ENCODE data around the gene B3GNT3.
A peak's percentile ranks its signal among the peaks of the same experiment; 100 is the strongest.
"Not testable (repeated sequence)": the region's sequence is repeated elsewhere in the genome, so short reads cannot be mapped to it uniquely, and the experiment has no call there.

B3GNT3 gene

DNA sequence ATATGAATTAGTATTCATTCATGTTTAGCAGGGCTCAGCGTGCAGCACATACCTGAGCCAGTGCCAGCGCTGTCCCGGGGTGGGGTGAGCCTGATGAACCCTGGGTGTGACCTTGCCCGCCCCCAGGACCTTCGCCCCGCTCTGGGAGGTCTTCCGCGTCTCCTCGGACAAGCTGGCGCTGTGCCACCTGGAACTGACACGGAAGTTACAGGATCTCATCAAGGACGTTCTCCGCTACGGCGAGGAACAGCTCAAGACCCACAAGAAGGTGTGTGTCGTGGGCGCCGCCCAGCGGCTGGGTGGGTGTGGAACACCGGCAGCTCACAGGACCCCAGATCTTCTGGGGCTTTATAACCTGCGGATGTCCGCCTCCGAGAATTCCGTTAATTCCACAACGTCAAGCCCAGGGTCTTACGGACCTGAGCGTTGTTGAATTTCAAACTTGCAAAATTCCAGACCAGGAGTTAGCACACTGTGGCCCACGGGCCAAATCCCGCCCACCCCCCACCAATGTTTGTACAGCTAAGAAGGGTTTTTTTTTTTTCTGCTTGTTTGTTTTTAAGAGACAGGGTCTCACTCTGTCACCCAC lies 28.3 kb upstream of the B3GNT3 start:
- DNase-seq, result no peak

DNA sequence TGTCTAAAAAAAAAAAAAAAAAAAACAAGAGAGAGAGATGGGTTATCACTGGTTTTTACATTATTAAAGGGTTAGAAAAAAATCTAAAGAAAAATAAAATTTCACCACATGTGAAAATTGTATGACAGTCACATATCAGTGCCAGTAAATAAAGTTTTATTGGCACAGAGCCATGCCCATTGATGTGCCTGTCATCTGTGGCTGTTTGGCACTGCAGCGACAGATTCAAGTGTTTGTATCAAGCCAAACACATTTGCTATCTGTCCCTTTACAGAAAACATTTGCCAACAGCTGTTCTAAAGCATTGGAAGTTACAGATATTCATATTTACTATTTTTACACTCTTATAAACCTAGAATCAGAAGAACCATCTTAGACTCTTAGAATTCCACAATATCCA lies 27.4 kb upstream of the B3GNT3 start:
- DNase-seq, result no peak

GRCh38 chr19:17770613-17771012 lies 24.3 kb upstream of the B3GNT3 start:
- DNase-seq, result no peak

GRCh38 chr19:17772172-17772571 lies 22.8 kb upstream of the B3GNT3 start:
- DNase-seq, result no peak

- DNase-seq, result peak; percentile 21
These were observed 19.6 kb upstream of the B3GNT3 start for GRCh38 chr19:17775245-17775927.

DNA sequence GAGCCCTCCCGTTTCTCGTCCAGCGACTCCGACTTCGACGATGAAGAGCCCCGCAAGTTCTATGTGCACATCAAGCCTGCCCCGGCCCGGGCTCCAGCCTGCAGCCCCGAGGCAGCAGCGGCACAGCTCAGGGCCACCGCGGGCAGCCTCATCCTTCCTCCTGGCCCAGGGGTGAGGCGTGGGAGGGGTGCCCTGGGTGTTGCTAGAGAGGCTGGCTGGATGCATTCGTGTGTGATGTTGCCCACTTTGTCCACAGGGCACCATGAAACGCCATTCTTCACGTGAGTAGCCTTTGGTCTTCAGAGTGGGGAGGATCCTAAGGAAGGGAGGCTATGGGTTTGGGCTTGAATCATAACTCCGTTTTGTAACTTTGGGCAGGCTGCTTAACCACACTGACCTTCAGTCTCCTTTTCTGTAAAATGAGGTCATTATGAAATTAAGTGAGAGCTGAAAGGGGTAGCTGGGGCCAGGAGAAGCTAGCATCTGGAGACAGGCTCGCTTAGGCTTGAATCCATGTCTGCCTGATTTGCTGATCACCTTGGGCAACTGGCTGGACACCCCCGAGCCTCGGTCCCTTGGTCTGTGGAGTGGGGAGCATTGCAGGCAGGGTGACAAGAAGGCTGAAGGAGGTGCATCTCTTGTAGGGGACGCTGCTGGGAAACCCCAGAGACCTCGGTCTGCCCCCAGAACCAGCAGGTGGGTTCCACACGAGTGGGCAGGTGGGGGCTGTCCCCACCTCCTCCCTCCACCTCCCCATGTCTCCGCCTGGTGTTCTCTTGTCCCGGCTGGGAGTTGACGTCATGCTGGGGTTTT lies 18.7 kb upstream of the B3GNT3 start:
- DNase-seq, result no peak

- DNase-seq, result not testable (repeated sequence)
These were observed 17.1 kb upstream of the B3GNT3 start for GRCh38 chr19:17777840-17778239.

DNA sequence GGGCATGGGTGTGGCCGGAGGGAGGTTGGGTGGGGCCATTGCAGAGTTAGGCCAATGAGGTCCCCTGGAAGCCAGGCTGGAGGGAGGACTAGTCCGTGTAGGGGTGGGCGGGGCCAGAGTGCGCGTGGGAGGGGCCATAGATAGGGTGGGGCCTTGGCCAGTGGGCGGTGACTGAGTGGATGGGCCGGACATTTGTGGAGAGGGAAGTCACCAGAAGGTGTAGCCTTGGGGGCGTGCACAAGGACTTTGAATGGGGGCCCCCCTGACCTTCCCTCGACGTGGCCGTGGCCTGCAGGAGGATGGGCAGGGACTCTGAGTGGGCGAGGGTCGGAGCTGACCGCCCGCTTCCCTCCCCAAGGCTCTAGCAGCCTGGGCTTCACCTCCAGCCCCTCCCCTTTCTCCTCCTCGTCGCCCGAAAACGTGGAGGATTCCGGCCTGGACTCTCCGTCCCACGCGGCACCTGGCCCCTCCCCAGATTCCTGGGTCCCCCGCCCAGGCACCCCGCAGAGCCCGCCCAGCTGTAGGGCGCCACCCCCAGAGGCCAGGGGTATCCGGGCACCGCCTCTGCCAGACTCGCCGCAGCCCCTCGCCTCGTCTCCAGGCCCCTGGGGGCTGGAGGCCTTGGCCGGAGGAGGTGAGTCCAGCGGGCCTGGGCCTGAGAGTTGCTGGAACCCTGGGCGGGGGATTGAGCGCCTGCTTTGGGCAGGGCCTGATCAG lies 16.5 kb upstream of the B3GNT3 start:
- no peak for DNase-seq

- no peak for DNase-seq
These were observed 15.7 kb upstream of the B3GNT3 start for GRCh38 chr19:17778968-17779929.

- DNase-seq, result no peak
These were observed 14.2 kb upstream of the B3GNT3 start for GRCh38 chr19:17780781-17781180.

DNA sequence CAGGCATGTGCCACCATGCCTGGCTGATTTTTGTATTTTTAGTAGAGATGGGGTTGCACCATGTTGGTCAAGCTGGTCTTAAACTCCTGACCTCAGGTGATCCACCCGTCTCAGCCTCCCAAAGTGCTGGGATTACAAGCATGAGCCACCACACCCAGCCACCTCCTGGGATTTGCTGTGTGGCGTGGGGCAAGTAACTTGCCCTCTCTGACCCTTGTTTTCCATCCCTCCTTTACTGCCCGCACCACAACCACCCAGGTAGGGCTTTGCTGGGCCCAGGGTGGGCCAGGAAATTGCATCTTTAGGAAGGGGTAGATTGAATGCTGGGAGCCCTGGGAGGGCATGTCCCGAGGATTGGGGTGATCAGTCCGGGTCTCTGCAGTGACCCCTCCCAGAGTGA lies 11.2 kb upstream of the B3GNT3 start:
- not testable (repeated sequence) for DNase-seq

DNA sequence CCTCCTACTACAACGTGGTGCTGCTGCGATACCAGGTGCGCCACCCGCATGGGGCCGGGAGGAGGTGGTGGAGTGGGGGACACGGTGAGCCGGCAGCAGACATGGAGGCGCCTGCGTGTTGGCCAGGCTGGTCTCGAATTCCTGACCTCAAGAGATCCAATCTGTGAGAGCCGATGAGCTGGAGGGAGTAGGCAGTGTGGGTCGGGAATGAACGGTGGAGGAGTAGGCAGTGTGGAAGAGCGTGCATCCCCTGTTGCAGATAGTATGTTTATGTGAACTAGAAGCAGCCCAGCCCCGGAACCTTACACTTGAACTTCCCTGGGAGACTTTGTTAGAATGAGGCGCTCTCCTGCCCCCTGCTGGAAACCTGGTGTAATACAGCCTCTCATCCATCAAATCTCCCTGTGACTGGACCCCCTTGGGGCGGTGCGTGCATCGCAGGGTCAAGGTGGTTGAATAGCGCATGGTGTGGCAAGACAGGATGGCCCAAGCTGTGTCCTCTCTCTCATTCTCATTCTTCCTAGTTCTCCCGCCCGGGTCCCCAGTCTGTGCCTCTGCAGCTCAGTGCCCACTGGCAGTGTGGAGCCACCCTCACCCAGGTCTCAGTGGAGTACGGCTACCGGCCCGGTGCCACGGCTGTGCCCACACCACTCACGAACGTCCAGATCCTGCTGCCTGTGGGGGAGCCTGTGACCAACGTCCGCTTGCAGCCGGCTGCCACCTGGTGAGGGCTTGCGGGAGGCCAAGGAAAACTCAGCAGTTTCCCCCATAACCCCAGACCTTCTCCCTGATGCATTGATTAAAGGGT lies 10.5 kb upstream of the B3GNT3 start:
- peak; percentile 71 for DNase-seq

- DNase-seq, result no peak
These were observed 7.5 kb upstream of the B3GNT3 start for GRCh38 chr19:17787274-17787913.

GRCh38 chr19:17788632-17789031 lies 6.3 kb upstream of the B3GNT3 start:
- DNase-seq, result no peak

DNA sequence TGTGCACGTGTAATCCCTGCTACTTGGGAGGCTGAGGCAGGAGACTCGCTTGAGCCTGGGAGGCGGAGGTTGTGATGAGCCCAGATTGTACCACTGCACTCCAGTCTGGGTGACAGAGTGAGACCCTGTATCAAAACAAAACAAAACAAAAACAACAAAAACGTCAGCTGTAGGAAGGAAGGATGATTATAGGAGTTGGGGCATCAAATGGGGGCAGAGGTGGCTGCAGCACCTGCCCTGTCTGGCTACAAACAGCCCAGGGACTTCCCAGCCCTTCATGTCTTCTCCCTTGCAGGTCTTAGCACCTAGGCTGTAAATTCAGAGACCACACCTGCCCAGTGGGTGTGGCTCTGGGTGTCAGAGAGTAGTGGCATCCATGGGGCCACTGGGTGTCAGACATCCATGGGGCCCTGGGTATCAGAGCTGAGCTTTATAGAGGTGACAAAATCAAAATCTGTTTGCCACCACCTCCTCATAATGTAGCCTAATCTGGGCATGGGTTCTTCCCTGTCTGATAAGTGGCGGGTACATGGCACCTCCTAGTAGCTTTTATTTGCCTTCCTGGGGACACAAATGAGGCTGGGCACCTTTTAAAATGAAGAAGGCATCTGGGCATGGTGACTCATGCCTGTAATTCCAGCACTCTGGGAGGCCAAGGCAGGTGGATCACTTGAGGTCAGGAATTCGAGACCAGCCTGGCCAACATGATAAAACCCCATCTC lies 4.7 kb upstream of the B3GNT3 start:
- no peak for DNase-seq

DNA sequence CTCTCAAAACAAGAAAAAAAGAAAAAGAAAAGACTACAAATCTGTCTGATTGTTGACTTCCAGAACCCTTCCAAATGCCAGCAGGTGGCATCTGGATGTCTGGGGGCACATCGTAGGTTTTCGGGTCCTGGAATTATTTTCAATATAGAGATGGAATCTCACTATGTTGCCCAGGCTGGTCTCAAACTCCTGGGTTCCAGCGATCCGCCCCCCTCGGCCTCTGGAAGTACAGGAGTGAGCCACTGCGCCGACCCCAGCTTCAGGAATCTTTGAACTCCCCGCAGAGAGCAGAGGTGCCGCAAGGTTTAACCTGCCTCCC lies 567 bp upstream of the B3GNT3 start:
- no peak for DNase-seq

GRCh38 chr19:17795495-17795856 lies 538 bp downstream of the B3GNT3 start:
- DNase-seq, result no peak

- no peak for DNase-seq
These were observed 1.3 kb downstream of the B3GNT3 start for GRCh38 chr19:17796013-17796837.

GRCh38 chr19:17796838-17797423 lies 2.0 kb downstream of the B3GNT3 start:
- no peak for DNase-seq

All from T-helper 9 cell (primary cell).